ENCODE data around the gene CDK18. TPM values are rescaled to one million over a fixed set of nuclear protein-coding genes. Genes with fewer than 3 reads are reported as not detected.

Gene CDK18
- total and polyA plus RNA-seq, 2 donors from 2014 or later = 25.7 to 36.3 TPM

- peak overlapping the region; percentile 83 to 85 for H3K27ac ChIP-seq (ENCODE audit: low read depth in 2 of 2, low read length in 2 of 2)
- H3K4me1 ChIP-seq (ENCODE audit: control insufficient read depth in 2 of 3, insufficient read depth in 2 of 3, low read depth in 1 of 3, low read length in 3 of 3) = peaks cover 0 to 23% (median 18%) of the 10 kb centered on the region in 3 donors
- H3K9ac ChIP-seq (ENCODE audit: low read length in 3 of 3) = peak overlapping the region; percentile 67 to 95 (median 92)
- no peak for TF ChIP-seq CTCF (IDR thresholded peaks at IDR 0.05; ENCODE audit: borderline replicate concordance, extremely low read depth, insufficient read depth)
- intact Hi-C loops (cut with DNase I) = no loop called here
- H3K9me3 ChIP-seq (ENCODE audit: control insufficient read depth in 2 of 3, insufficient read depth in 1 of 3, low read length in 3 of 3) = no peaks in the 10 kb centered on the region
- H3K27me3 ChIP-seq (ENCODE audit: control insufficient read depth, insufficient read depth, low read length) = no peaks in the 10 kb centered on the region
- peak overlapping the region; percentile 67 to 90 (median 75) for H3K4me3 ChIP-seq (ENCODE audit: low read length in 3 of 3)
- H3K36me3 ChIP-seq (ENCODE audit: control insufficient read depth in 2 of 3, insufficient read depth in 3 of 3, low read length in 3 of 3) = no peaks in the 10 kb centered on the region
- DNase-seq (peak; percentile 55 to 78 (median 65)), FAIRE-seq (no peak)
Observed at GRCh38 chr1:205505076-205505729, 734 bp downstream of the CDK18 start.

GRCh38 chr1:205505791-205506190, 1.3 kb downstream of the CDK18 start:
- DNase-seq (peak in 3 of 5 donors; percentile 23 to 90 (median 72)), FAIRE-seq (no peak)
- H3K27ac ChIP-seq (ENCODE audit: low read depth in 2 of 2, low read length in 2 of 2) = peak overlapping the region; percentile 83 to 85
- intact Hi-C loops (cut with DNase I) = no loop called here
- H3K9ac ChIP-seq (ENCODE audit: low read length in 3 of 3) = peak overlapping the region in 1 of 3 donors; percentile 92
- H3K4me1 ChIP-seq (ENCODE audit: control insufficient read depth in 2 of 3, insufficient read depth in 2 of 3, low read depth in 1 of 3, low read length in 3 of 3) = peaks cover 0 to 23% (median 18%) of the 10 kb centered on the region in 3 donors
- no peak for TF ChIP-seq CTCF (IDR thresholded peaks at IDR 0.05; ENCODE audit: borderline replicate concordance, extremely low read depth, insufficient read depth)
- H3K36me3 ChIP-seq (ENCODE audit: control insufficient read depth in 2 of 3, insufficient read depth in 3 of 3, low read length in 3 of 3) = no peaks in the 10 kb centered on the region
- H3K4me3 ChIP-seq (ENCODE audit: low read length in 3 of 3) = peak overlapping the region in 2 of 3 donors; percentile 75 to 90
- no peaks in the 10 kb centered on the region for H3K9me3 ChIP-seq (ENCODE audit: control insufficient read depth in 2 of 3, insufficient read depth in 1 of 3, low read length in 3 of 3)
- no peaks in the 10 kb centered on the region for H3K27me3 ChIP-seq (ENCODE audit: control insufficient read depth, insufficient read depth, low read length)

- intact Hi-C loops (cut with DNase I) = no loop called here
- FAIRE-seq (no peak), DNase-seq (peak in 2 of 5 donors; percentile 40 to 46)
- H3K9me3 ChIP-seq (ENCODE audit: control insufficient read depth in 2 of 3, insufficient read depth in 1 of 3, low read length in 3 of 3) = no peaks in the 10 kb centered on the region
- H3K9ac ChIP-seq (ENCODE audit: low read length in 3 of 3) = no peak overlapping the region
- H3K36me3 ChIP-seq (ENCODE audit: control insufficient read depth in 2 of 3, insufficient read depth in 3 of 3, low read length in 3 of 3) = no peaks in the 10 kb centered on the region
- no peaks in the 10 kb centered on the region for H3K27me3 ChIP-seq (ENCODE audit: control insufficient read depth, insufficient read depth, low read length)
- H3K4me3 ChIP-seq (ENCODE audit: low read length in 3 of 3) = peak overlapping the region in 1 of 3 donors; percentile 90
- peak overlapping the region; percentile 83 to 85 for H3K27ac ChIP-seq (ENCODE audit: low read depth in 2 of 2, low read length in 2 of 2)
- no peak for TF ChIP-seq CTCF (IDR thresholded peaks at IDR 0.05; ENCODE audit: borderline replicate concordance, extremely low read depth, insufficient read depth)
- H3K4me1 ChIP-seq (ENCODE audit: control insufficient read depth in 2 of 3, insufficient read depth in 2 of 3, low read depth in 1 of 3, low read length in 3 of 3) = peaks cover 0 to 23% (median 18%) of the 10 kb centered on the region in 3 donors
Observed at GRCh38 chr1:205506409-205507200, 2.1 kb downstream of the CDK18 start.
